Measurements from ENCODE around the gene OR2T10.
"Not testable (repeated sequence)": the region's sequence is repeated elsewhere in the genome, so short reads cannot be mapped to it uniquely, and the experiment has no call there.

DNA sequence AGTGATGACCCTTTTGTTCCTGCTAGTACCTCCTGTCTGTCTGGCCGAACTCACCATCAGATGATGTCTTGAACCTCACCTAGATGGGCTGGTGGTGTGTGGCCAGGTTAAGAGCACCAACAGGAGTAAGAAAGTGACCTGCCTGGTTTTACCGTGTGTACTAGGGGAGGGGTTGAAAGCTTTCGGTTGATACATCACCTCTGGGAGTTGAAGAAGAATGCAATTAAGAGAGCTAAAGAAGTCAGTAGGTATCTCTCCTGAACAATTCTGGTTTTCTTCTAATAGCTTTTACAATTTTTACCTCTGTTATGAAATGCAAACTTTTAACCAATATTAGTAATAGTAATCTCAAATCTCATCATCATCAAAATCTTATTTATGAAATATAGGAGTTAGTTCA, 34.8 kb downstream of the OR2T10 start, which contains the start of gene OR2T29:
- not testable (repeated sequence) for TF ChIP-seq EZH2 (IDR thresholded peaks at IDR 0.05; ENCODE audit: insufficient read depth, poor library complexity, severe bottlenecking); EZH2phosphoT487 (IDR thresholded peaks at IDR 0.05; ENCODE audit: insufficient read depth, low read depth)
